ENCODE results near the gene IFNA16.
"Not testable (repeated sequence)": the region's sequence is repeated elsewhere in the genome, so short reads cannot be mapped to it uniquely, and the experiment has no call there.

The IFNA16 gene

GRCh38 chr9:21217211-21217610 lies at the start of gene IFNA16:
Gene IFNA16 (minus strand): TSS chr9:21217311. CDS start chr9:21217305, 6 bp downstream.
- not testable (repeated sequence) for DNase-seq

GRCh38 chr9:21265421-21266189 lies 48.5 kb upstream of the IFNA16 start:
- no peak for DNase-seq

GRCh38 chr9:21255538-21256212 lies 38.6 kb upstream of the IFNA16 start:
- DNase-seq: no peak

- no peak for DNase-seq
Measured at GRCh38 chr9:21252721-21253547, 35.8 kb upstream of the IFNA16 start.

GRCh38 chr9:21251638-21252037 lies 34.5 kb upstream of the IFNA16 start:
- DNase-seq: no peak

- no peak for DNase-seq
Measured at GRCh38 chr9:21251190-21251589, 34.1 kb upstream of the IFNA16 start.

GRCh38 chr9:21244836-21245235 lies 27.7 kb upstream of the IFNA16 start:
- no peak for DNase-seq

GRCh38 chr9:21239911-21240310 lies 22.8 kb upstream of the IFNA16 start, which contains the start of gene IFNA14:
Gene IFNA14 (minus strand): TSS chr9:21240005. CDS start chr9:21239935, 70 bp downstream.
- DNase-seq: no peak

- not testable (repeated sequence) for DNase-seq
Measured at GRCh38 chr9:21236360-21236714, 19.2 kb upstream of the IFNA16 start.

- DNase-seq: peak; percentile 32
Measured at GRCh38 chr9:21235468-21236359, 18.6 kb upstream of the IFNA16 start.

GRCh38 chr9:21234153-21234687 lies 17.1 kb upstream of the IFNA16 start:
- no peak for DNase-seq

GRCh38 chr9:21233258-21233657 lies 16.1 kb upstream of the IFNA16 start:
- no peak for DNase-seq

GRCh38 chr9:21228122-21228521 lies 11.0 kb upstream of the IFNA16 start, which contains the start of gene IFNA17:
Gene IFNA17 (minus strand): TSS chr9:21228222. CDS start chr9:21228173, 49 bp downstream.
- no peak for DNase-seq

GRCh38 chr9:21213411-21214326 lies 3.4 kb downstream of the IFNA16 start:
- DNase-seq: not testable (repeated sequence)

GRCh38 chr9:21212160-21212559 lies 5.0 kb downstream of the IFNA16 start:
- not testable (repeated sequence) for DNase-seq

- not testable (repeated sequence) for DNase-seq
Measured at GRCh38 chr9:21210782-21211181, 6.3 kb downstream of the IFNA16 start.

GRCh38 chr9:21210311-21210710 lies 6.8 kb downstream of the IFNA16 start:
- DNase-seq: peak; percentile 14

GRCh38 chr9:21207043-21207442 lies 10.1 kb downstream of the IFNA16 start, which contains the start of gene IFNA10:
Gene IFNA10 (minus strand): TSS chr9:21207143. CDS start chr9:21207097, 46 bp downstream.
- DNase-seq: not testable (repeated sequence)

GRCh38 chr9:21205204-21205603 lies 11.9 kb downstream of the IFNA16 start:
- no peak for DNase-seq

GRCh38 chr9:21202105-21202504 lies 15.0 kb downstream of the IFNA16 start, which contains the start of gene IFNA7:
Gene IFNA7 (minus strand): TSS chr9:21202205. CDS start chr9:21202165, 40 bp downstream.
- DNase-seq: not testable (repeated sequence)

All from stimulated activated CD8-positive, alpha-beta memory T cell treated with anti-CD3 and anti-CD28 coated beads, Interleukin-4, amount 100 ng/mL, for 48 hours (primary cell).